CD4-positive, alpha-beta T cell treated with Interleukin-15 for 4 hours (primary cell): Measurements from ENCODE around the gene CEACAM8.
"Not testable (repeated sequence)": the region's sequence is repeated elsewhere in the genome, so short reads cannot be mapped to it uniquely, and the experiment has no call there.

Experiments used
- DNase-seq: peaks from one replicate; pipeline ENCODE4 v3.0.0-alpha.2; 2020; ENCODE audit warnings: low spot score

Gene CEACAM8

GRCh38 chr19:42594617-42595489 is at the start of gene CEACAM8:
Gene CEACAM8 (minus strand): TSS chr19:42594924. CDS start chr19:42594828, 96 bp downstream.
- DNase-seq, result no peak

- DNase-seq, result not testable (repeated sequence)
Measured at GRCh38 chr19:42639324-42640092, 44.8 kb upstream of the CEACAM8 start.

- no peak for DNase-seq
Measured at GRCh38 chr19:42635233-42635539, 40.5 kb upstream of the CEACAM8 start.

- peak; percentile 27 for DNase-seq
Measured at GRCh38 chr19:42634409-42635232, 39.9 kb upstream of the CEACAM8 start.

- DNase-seq, result no peak
Measured at GRCh38 chr19:42629191-42629590, 34.5 kb upstream of the CEACAM8 start.

- no peak for DNase-seq
Measured at GRCh38 chr19:42628411-42629140, 33.9 kb upstream of the CEACAM8 start.

- DNase-seq, result no peak
Measured at GRCh38 chr19:42627916-42628315, 33.2 kb upstream of the CEACAM8 start.

GRCh38 chr19:42626181-42626580 is 31.5 kb upstream of the CEACAM8 start:
- DNase-seq, result no peak

GRCh38 chr19:42619271-42619670 is 24.5 kb upstream of the CEACAM8 start:
- DNase-seq, result no peak

- DNase-seq, result no peak
Measured at GRCh38 chr19:42613666-42614065, 18.9 kb upstream of the CEACAM8 start.

GRCh38 chr19:42610401-42610915 is 15.7 kb upstream of the CEACAM8 start:
- DNase-seq, result not testable (repeated sequence)

GRCh38 chr19:42606660-42607351 is 12.1 kb upstream of the CEACAM8 start:
- DNase-seq, result peak; percentile 19

- no peak for DNase-seq
Measured at GRCh38 chr19:42601811-42602443, 7.2 kb upstream of the CEACAM8 start.

GRCh38 chr19:42596391-42597072 is 1.8 kb upstream of the CEACAM8 start:
- DNase-seq, result peak; percentile 33

- DNase-seq, result no peak
Measured at GRCh38 chr19:42595550-42596172, 937 bp upstream of the CEACAM8 start.

GRCh38 chr19:42589792-42590191 is 4.9 kb downstream of the CEACAM8 start:
- DNase-seq, result no peak

GRCh38 chr19:42584466-42584865 is 10.3 kb downstream of the CEACAM8 start:
- DNase-seq, result no peak

GRCh38 chr19:42577016-42577415 is 17.7 kb downstream of the CEACAM8 start:
- DNase-seq, result no peak

GRCh38 chr19:42576241-42576640 is 18.5 kb downstream of the CEACAM8 start:
- no peak for DNase-seq
